Measurements from ENCODE around the gene NEK11.

Gene NEK11

GRCh38 chr3:131283862-131284261 is 257.2 kb downstream of the NEK11 start:
- H3K9me2 ChIP-seq (replicated peaks; ENCODE audit: low read depth, low read length) = no peaks in the 10 kb centered on the region
- no peak overlapping the region for H3K4me2 ChIP-seq (ENCODE audit: low read depth, low read length, poor library complexity, severe bottlenecking)
- no peaks in the 10 kb centered on the region for H4K20me1 ChIP-seq (ENCODE audit: insufficient read depth, low read length, poor library complexity, severe bottlenecking)
- TF ChIP-seq EZH2phosphoT487 (IDR thresholded peaks at IDR 0.05; ENCODE audit: borderline replicate concordance) (no peak), CTCF (conservative IDR thresholded peaks at IDR 0.05; ENCODE audit: low read length) (no peak)
- H2AFZ ChIP-seq (ENCODE audit: low read length) = no peak overlapping the region
- no peak overlapping the region for H3K9ac ChIP-seq (ENCODE audit: low read depth, low read length, poor library complexity, severe bottlenecking)
- no peaks in the 10 kb centered on the region for H3K36me3 ChIP-seq (ENCODE audit: insufficient read depth, low read length)
- H3K27me3 ChIP-seq (ENCODE audit: insufficient read depth, low read length, poor library complexity, severe bottlenecking) = no peaks in the 10 kb centered on the region
- H3K9me3 ChIP-seq (ENCODE audit: insufficient read depth, low read depth, low read length) = no peaks in the 10 kb centered on the region
- H3K79me2 ChIP-seq (ENCODE audit: insufficient read depth, low read length) = no peaks in the 10 kb centered on the region
- H3F3A ChIP-seq (ENCODE audit: low read depth) = no peaks in the 10 kb centered on the region
- no peak overlapping the region for H3K4me3 ChIP-seq (ENCODE audit: low read length, poor library complexity, severe bottlenecking)
- no peaks in the 10 kb centered on the region for H3K4me1 ChIP-seq (ENCODE audit: insufficient read depth, low read length, poor library complexity, severe bottlenecking)

GRCh38 chr3:131284302-131284701 is 257.6 kb downstream of the NEK11 start:
- H3K36me3 ChIP-seq (ENCODE audit: insufficient read depth, low read length) = no peaks in the 10 kb centered on the region
- no peak overlapping the region for H3K9ac ChIP-seq (ENCODE audit: low read depth, low read length, poor library complexity, severe bottlenecking)
- no peak overlapping the region for H2AFZ ChIP-seq (ENCODE audit: low read length)
- no peaks in the 10 kb centered on the region for H3K9me3 ChIP-seq (ENCODE audit: insufficient read depth, low read depth, low read length)
- no peaks in the 10 kb centered on the region for H3K79me2 ChIP-seq (ENCODE audit: insufficient read depth, low read length)
- H3F3A ChIP-seq (ENCODE audit: low read depth) = no peaks in the 10 kb centered on the region
- no peak overlapping the region for H3K4me3 ChIP-seq (ENCODE audit: low read length, poor library complexity, severe bottlenecking)
- H3K4me2 ChIP-seq (ENCODE audit: low read depth, low read length, poor library complexity, severe bottlenecking) = no peak overlapping the region
- TF ChIP-seq EZH2phosphoT487 (IDR thresholded peaks at IDR 0.05; ENCODE audit: borderline replicate concordance) = no peak
- TF ChIP-seq CTCF (conservative IDR thresholded peaks at IDR 0.05; ENCODE audit: low read length) = no peak
- H3K9me2 ChIP-seq (replicated peaks; ENCODE audit: low read depth, low read length) = no peaks in the 10 kb centered on the region
- H3K27me3 ChIP-seq (ENCODE audit: insufficient read depth, low read length, poor library complexity, severe bottlenecking) = no peaks in the 10 kb centered on the region
- H4K20me1 ChIP-seq (ENCODE audit: insufficient read depth, low read length, poor library complexity, severe bottlenecking) = no peaks in the 10 kb centered on the region
- no peaks in the 10 kb centered on the region for H3K4me1 ChIP-seq (ENCODE audit: insufficient read depth, low read length, poor library complexity, severe bottlenecking)

- Histone ChIP-seq H3K4me2 (ENCODE audit: low read depth, low read length, poor library complexity, severe bottlenecking) (no peak overlapping the region), H3K9ac (ENCODE audit: low read depth, low read length, poor library complexity, severe bottlenecking) (no peak overlapping the region)
Measured at GRCh38 chr3:131285456-131285855, 258.8 kb downstream of the NEK11 start.

More at GRCh38 chr3:131285456-131285855, 258.8 kb downstream of the NEK11 start:
- H3K4me3 ChIP-seq (ENCODE audit: low read length, poor library complexity, severe bottlenecking) = no peak overlapping the region
- H3K9me2 ChIP-seq (replicated peaks; ENCODE audit: low read depth, low read length) = no peaks in the 10 kb centered on the region
- H3K27me3 ChIP-seq (ENCODE audit: insufficient read depth, low read length, poor library complexity, severe bottlenecking) = no peaks in the 10 kb centered on the region
- H2AFZ ChIP-seq (ENCODE audit: low read length) = no peak overlapping the region
- H3K36me3 ChIP-seq (ENCODE audit: insufficient read depth, low read length) = no peaks in the 10 kb centered on the region
- TF ChIP-seq EZH2phosphoT487 (IDR thresholded peaks at IDR 0.05; ENCODE audit: borderline replicate concordance) (no peak), CTCF (conservative IDR thresholded peaks at IDR 0.05; ENCODE audit: low read length) (no peak)
- H3F3A ChIP-seq (ENCODE audit: low read depth) = no peaks in the 10 kb centered on the region
- H3K4me1 ChIP-seq (ENCODE audit: insufficient read depth, low read length, poor library complexity, severe bottlenecking) = no peaks in the 10 kb centered on the region
- no peaks in the 10 kb centered on the region for H4K20me1 ChIP-seq (ENCODE audit: insufficient read depth, low read length, poor library complexity, severe bottlenecking)
- H3K79me2 ChIP-seq (ENCODE audit: insufficient read depth, low read length) = no peaks in the 10 kb centered on the region
- H3K9me3 ChIP-seq (ENCODE audit: insufficient read depth, low read depth, low read length) = no peaks in the 10 kb centered on the region

All from Loucy (cell line).